GM12892 (cell line): Measurements from ENCODE around the gene MYEOV.

ENCODE experiments used
- POLR2A ChIP-seq: IDR thresholded peaks from 2 replicates; pipeline ENCODE4 v1.6.1; 2011; ENCODE audit warnings: low read depth, low read length, control low read depth
- POLR2AphosphoS5 ChIP-seq: IDR thresholded peaks from 2 replicates; pipeline ENCODE4 v1.6.1; 2011; ENCODE audit warnings: low read depth, low read length, control low read depth

DNA sequence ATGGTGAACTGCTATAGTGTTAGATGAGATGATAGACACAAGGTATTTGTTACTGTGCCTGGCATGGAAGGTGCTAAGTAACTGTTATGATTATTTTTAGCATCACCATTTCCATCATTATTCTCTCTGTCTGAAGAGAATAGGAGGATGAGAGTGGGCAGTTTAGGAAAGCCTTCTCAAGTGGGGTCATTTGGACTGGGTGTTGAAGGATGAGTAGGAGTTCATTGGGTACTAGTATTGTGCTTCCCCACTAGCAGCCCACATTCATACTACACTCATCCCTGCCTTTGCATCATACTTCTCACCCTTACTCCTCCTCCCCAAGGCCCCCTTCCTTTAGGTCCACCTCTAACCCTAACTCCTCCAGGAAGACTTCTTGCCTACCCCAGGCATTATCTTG lies 20.6 kb downstream of the MYEOV start:
- TF ChIP-seq POLR2A (no peak), POLR2AphosphoS5 (no peak)
